ES-I3 (cell line): ENCODE measurements around the gene NSL1.
"Not testable (repeated sequence)": the region's sequence is repeated elsewhere in the genome, so short reads cannot be mapped to it uniquely, and the experiment has no call there.

ENCODE experiments used
- H3K36me3 ChIP-seq: 2 replicates; pipeline ENCODE4 v1.6.1; 2013; ENCODE audit warnings: mild to moderate bottlenecking, low read length, control low read depth, moderate library complexity; ENCODE audit not compliant: insufficient read depth
- H3K4me1 ChIP-seq: 2 replicates; pipeline ENCODE4 v1.6.1; 2013; ENCODE audit warnings: mild to moderate bottlenecking, control low read depth, low read length; ENCODE audit not compliant: insufficient read depth
- H3K9ac ChIP-seq: 2 replicates; pipeline ENCODE4 v1.6.1; 2013; ENCODE audit warnings: low read depth, mild to moderate bottlenecking, low read length, moderate library complexity
- H3K9me3 ChIP-seq: 2 replicates; pipeline ENCODE4 v1.6.1; 2013; ENCODE audit warnings: mild to moderate bottlenecking, low read length, moderate library complexity; ENCODE audit not compliant: control insufficient read depth, insufficient read depth

Gene NSL1

DNA sequence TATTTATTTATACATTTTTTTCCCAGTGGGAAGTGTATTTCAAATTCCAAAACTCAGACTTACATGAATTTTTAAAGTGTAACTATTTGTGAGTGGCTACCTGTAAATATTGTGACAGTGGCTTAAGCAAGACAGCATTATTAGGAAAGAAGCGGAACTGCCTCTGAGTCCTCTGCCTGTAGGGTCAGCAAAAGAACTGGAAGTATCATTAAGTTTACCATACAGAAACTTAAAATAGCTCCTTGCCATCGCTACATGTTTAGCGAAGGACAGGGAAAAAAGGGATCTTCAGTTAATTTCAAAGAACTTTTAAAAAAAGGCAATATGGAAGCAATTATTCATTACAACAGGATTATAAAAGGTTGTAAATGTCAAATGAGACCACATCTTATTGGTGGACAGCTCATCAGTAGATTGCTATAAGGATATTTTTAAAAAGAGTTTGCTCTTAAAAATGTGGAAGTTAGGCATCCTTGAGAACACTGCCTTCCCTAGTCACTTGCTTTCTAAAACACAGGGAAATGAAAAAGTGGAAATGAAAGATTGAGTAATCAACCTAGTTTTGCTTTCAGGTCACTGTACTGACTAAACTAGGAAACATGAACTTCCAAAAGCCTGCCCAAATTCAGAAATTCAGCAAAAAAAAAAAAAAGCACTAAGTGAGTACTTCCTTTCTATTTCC, 39.2 kb downstream of the NSL1 start:
- Histone ChIP-seq H3K9ac (no peak overlapping the region), H3K36me3 (no peaks in the 10 kb centered on the region), H3K9me3 (no peaks in the 10 kb centered on the region), H3K4me1 (peaks cover 23% of the 10 kb centered on the region)

- H3K9ac ChIP-seq: no peak overlapping the region
- peaks cover 22% of the 10 kb centered on the region for H3K4me1 ChIP-seq
- no peaks in the 10 kb centered on the region for H3K36me3 ChIP-seq
- H3K9me3 ChIP-seq: no peaks in the 10 kb centered on the region
Measured at GRCh38 chr1:212749821-212750535, 41.6 kb downstream of the NSL1 start.

DNA sequence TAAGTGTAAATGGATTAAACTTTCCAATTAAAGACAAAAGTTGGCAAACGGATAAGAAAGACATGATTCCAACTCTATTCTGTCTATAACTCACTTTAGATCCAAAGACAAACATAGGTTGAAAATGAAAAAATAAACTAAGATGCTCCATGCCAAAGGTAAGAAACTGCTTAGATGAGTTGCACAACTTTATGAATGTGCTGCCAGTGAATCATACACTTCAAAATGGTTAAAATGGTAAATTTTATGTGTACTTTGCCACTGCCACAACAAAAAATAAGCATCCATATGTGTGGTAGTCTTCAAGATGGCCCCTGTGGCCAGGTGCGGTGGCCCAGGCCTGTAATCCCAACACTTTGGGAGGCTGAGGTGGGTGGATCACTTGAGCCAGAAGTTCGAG, 45.0 kb downstream of the NSL1 start:
- Histone ChIP-seq H3K4me1 (peaks cover 6% of the 10 kb centered on the region; the same call in 1 of the 2 replicates), H3K9me3 (peaks cover 5% of the 10 kb centered on the region), H3K36me3 (no peaks in the 10 kb centered on the region), H3K9ac (no peak overlapping the region)

DNA sequence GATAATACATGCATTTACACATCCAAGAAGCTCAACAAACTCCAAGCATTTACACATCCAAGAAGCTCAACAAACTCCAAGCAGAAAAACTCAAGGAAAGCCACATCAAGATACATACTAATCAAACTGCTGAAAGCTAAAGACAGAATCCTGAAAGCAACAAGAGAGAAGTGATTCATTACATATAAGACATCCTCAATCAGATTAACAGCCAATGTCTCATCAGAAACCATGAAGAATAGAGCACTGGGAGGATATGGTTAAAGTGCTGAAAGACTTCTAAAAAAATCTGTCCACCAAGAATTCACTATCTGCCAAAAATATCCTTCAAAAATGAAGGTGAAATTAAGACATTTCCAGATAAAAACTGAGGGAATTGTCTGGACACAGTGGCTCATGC, 46.3 kb downstream of the NSL1 start:
- peaks cover 4% of the 10 kb centered on the region; the same call in 1 of the 2 replicates for H3K36me3 ChIP-seq
- peaks cover 4% of the 10 kb centered on the region; the same call in 1 of the 2 replicates for H3K4me1 ChIP-seq
- peaks cover 8% of the 10 kb centered on the region for H3K9me3 ChIP-seq
- H3K9ac ChIP-seq: no peak overlapping the region

DNA sequence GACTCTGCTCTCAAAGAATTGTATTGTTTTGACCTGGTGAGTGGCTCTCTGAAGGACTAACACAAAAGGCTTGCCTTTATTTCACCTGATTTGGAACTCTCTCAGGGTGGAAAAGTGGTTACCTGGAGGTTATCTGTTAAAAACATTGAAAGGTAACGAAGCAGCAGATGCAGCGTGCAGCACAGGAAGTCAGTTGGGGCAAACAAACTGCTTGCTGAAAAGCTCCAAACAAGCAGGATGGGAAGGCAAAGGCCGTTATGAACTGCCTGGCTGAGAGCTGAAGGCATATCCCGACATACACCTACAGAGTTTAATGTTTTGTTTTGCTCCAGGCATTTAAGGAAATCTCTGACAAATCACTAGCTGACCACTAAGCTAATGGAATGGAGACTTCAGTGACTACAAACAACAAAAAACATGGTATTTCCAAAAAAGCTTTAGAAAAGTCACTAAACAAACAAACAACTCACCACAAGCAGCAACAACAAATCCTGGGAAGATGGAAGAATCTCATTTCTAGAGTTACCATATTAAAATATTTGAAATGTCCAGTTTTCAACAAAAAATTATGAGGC, 47.6 kb downstream of the NSL1 start:
- Histone ChIP-seq H3K36me3 (peaks cover 7% of the 10 kb centered on the region), H3K4me1 (no peaks in the 10 kb centered on the region), H3K9me3 (peaks cover 8% of the 10 kb centered on the region), H3K9ac (no peak overlapping the region)

DNA sequence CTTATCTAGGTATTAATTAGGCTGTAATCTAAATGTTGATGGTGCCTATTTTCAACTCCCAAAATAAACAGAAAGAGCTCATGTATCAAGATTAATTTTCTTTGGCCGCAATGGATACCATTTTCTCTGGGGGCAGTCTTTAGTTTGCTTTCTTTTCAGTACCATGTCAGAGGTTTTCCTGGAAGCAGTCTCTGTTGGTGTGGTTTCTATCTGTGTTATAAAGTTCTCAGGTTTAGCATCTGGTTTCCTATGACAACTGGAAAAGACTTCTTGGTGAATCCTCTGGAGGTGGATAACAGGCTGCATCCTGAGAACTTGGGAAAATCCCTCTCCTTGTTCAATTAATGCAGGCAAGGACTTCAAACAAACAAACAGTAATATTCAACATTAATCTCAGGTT, 53.2 kb downstream of the NSL1 start:
- Histone ChIP-seq H3K9me3 (peaks cover 8% of the 10 kb centered on the region), H3K36me3 (peaks cover 11% of the 10 kb centered on the region), H3K4me1 (no peaks in the 10 kb centered on the region), H3K9ac (no peak overlapping the region)

DNA sequence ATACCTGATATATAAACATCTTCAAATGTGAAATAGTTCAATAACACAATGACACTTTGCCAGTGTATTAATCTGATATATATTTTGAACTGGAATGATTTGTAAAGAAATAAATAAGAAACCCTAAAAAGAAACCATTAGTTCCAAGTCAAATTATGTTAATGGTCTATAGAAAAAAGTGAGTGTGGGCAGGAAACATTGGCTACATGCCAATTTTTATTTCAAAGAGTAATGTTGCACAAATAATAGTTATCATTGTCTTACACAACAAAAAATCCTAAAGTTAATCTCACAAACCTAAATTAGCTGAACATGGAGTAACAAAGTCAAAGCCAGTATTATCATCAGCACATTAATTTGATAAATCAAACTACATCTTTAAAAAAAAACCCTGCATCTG, 54.0 kb downstream of the NSL1 start:
- peaks cover 8% of the 10 kb centered on the region for H3K9me3 ChIP-seq
- H3K36me3 ChIP-seq: peaks cover 11% of the 10 kb centered on the region
- no peak overlapping the region for H3K9ac ChIP-seq
- no peaks in the 10 kb centered on the region for H3K4me1 ChIP-seq

GRCh38 chr1:212733109-212733508, 58.5 kb downstream of the NSL1 start:
- Histone ChIP-seq H3K9ac (no peak overlapping the region), H3K36me3 (no peaks in the 10 kb centered on the region; the same call in none of the 2 replicates), H3K9me3 (no peaks in the 10 kb centered on the region), H3K4me1 (no peaks in the 10 kb centered on the region)

- no peaks in the 10 kb centered on the region for H3K4me1 ChIP-seq
- H3K36me3 ChIP-seq: no peaks in the 10 kb centered on the region; the same call in none of the 2 replicates
- no peak overlapping the region for H3K9ac ChIP-seq
- no peaks in the 10 kb centered on the region for H3K9me3 ChIP-seq
Measured at GRCh38 chr1:212731630-212732029, 59.9 kb downstream of the NSL1 start.

- no peak overlapping the region for H3K9ac ChIP-seq
- no peaks in the 10 kb centered on the region for H3K4me1 ChIP-seq
- no peaks in the 10 kb centered on the region; the same call in none of the 2 replicates for H3K36me3 ChIP-seq
- H3K9me3 ChIP-seq: peaks cover 4% of the 10 kb centered on the region; the same call in 1 of the 2 replicates
Measured at GRCh38 chr1:212728606-212729005, 63.0 kb downstream of the NSL1 start.

GRCh38 chr1:212727386-212728181, 64.0 kb downstream of the NSL1 start:
- H3K4me1 ChIP-seq: no peaks in the 10 kb centered on the region

DNA sequence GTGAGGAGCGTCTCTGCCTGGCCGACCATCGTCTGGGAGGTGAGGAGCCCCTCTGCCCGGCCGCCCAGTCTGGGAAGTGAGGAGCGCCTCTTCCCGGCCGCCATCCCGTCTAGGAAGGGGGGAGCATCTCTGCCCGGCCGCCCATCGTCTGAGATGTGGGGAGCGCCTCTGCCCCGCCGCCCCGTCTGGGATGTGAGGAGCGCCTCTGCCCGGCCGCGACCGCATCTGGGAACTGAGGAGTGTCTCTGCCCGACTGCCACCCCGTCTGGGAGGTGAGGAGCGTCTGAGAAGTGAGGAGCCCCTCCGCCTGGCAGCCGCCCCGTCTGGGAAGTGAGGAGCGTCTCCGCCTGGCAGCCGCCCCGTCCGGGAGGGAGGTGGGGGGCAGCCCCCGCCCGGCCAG, 66.9 kb downstream of the NSL1 start:
- not testable (repeated sequence) for H3K4me1 ChIP-seq, H3K9ac ChIP-seq, H3K36me3 ChIP-seq, H3K9me3 ChIP-seq

More at GRCh38 chr1:212727386-212728181, 64.0 kb downstream of the NSL1 start:
- Histone ChIP-seq H3K36me3 (no peaks in the 10 kb centered on the region; the same call in none of the 2 replicates), H3K9me3 (peaks cover 4% of the 10 kb centered on the region; the same call in 1 of the 2 replicates), H3K9ac (no peak overlapping the region)

GRCh38 chr1:212722270-212722957, 69.2 kb downstream of the NSL1 start:
- Histone ChIP-seq H3K9ac (no peak overlapping the region), H3K4me1 (no peaks in the 10 kb centered on the region), H3K9me3 (peaks cover 4% of the 10 kb centered on the region; the same call in 1 of the 2 replicates), H3K36me3 (no peaks in the 10 kb centered on the region; the same call in 1 of the 2 replicates)
